Effector memory CD4-positive, alpha-beta T cell (primary cell): ENCODE results near the gene TRAF2.
"Not testable (repeated sequence)": the region's sequence is repeated elsewhere in the genome, so short reads cannot be mapped to it uniquely, and the experiment has no call there.

Experiments
- DNase-seq, 3 donors: peaks; one replicate each; pipeline ENCODE4 v3.0.0-alpha.2; 2020
- H3K27ac ChIP-seq: 2 replicates; pipeline ENCODE4 v1.7.0; 2013; ENCODE audit warnings: mild to moderate bottlenecking, low read length, moderate library complexity; ENCODE audit not compliant: insufficient read depth, poor library complexity, severe bottlenecking
- H3K27me3 ChIP-seq: replicated peaks from 2 replicates; pipeline ENCODE4 v1.7.0; 2013; ENCODE audit warnings: mild to moderate bottlenecking, low read length; ENCODE audit not compliant: insufficient read depth, control insufficient read depth, poor library complexity, severe bottlenecking
- H3K36me3 ChIP-seq: 2 replicates; pipeline ENCODE4 v1.7.0; 2013; ENCODE audit warnings: mild to moderate bottlenecking, low read length, moderate library complexity; ENCODE audit not compliant: control insufficient read depth, insufficient read depth
- H3K4me1 ChIP-seq: 2 replicates; pipeline ENCODE4 v1.7.0; 2013; ENCODE audit warnings: low read length, mild to moderate bottlenecking; ENCODE audit not compliant: control insufficient read depth, insufficient read depth, poor library complexity, severe bottlenecking
- H3K4me3 ChIP-seq: 2 replicates; pipeline ENCODE4 v1.7.0; 2013; ENCODE audit warnings: low read length, low read depth, mild to moderate bottlenecking; ENCODE audit not compliant: insufficient read depth, poor library complexity, severe bottlenecking
- H3K9me3 ChIP-seq: 2 replicates; pipeline ENCODE4 v1.7.0; 2013; ENCODE audit warnings: mild to moderate bottlenecking, low read length, moderate library complexity; ENCODE audit not compliant: control insufficient read depth

Gene TRAF2

GRCh38 chr9:136860529-136860928 is 25.8 kb upstream of the TRAF2 start:
- no peak for DNase-seq
- Histone ChIP-seq H3K9me3 (no peaks in the 10 kb centered on the region), H3K27ac (no peak overlapping the region), H3K4me1 (peaks cover 8% of the 10 kb centered on the region), H3K36me3 (peaks cover 31% of the 10 kb centered on the region), H3K27me3 (no peaks in the 10 kb centered on the region), H3K4me3 (no peak overlapping the region)

- no peak overlapping the region for H3K4me3 ChIP-seq
- H3K36me3 ChIP-seq, result peaks cover 31% of the 10 kb centered on the region
- peaks cover 9% of the 10 kb centered on the region for H3K4me1 ChIP-seq
- H3K27ac ChIP-seq, result no peak overlapping the region
- no peaks in the 10 kb centered on the region for H3K27me3 ChIP-seq
- H3K9me3 ChIP-seq, result no peaks in the 10 kb centered on the region
- DNase-seq, result no peak
Observed at GRCh38 chr9:136860933-136861873, 25.1 kb upstream of the TRAF2 start.

GRCh38 chr9:136861874-136862457 is 24.4 kb upstream of the TRAF2 start:
- peaks cover 9% of the 10 kb centered on the region for H3K4me1 ChIP-seq
- H3K4me3 ChIP-seq, result no peak overlapping the region
- H3K9me3 ChIP-seq, result no peaks in the 10 kb centered on the region
- no peaks in the 10 kb centered on the region for H3K27me3 ChIP-seq
- DNase-seq, result no peak
- no peak overlapping the region for H3K27ac ChIP-seq
- H3K36me3 ChIP-seq, result peaks cover 31% of the 10 kb centered on the region

- H3K9me3 ChIP-seq, result no peaks in the 10 kb centered on the region
- peaks cover 31% of the 10 kb centered on the region for H3K36me3 ChIP-seq
- no peak overlapping the region for H3K27ac ChIP-seq
- no peak overlapping the region for H3K4me3 ChIP-seq
- peaks cover 9% of the 10 kb centered on the region for H3K4me1 ChIP-seq
- H3K27me3 ChIP-seq, result no peaks in the 10 kb centered on the region
- DNase-seq, result no peak
Observed at GRCh38 chr9:136862849-136863622, 23.3 kb upstream of the TRAF2 start.

- H3K4me3 ChIP-seq, result no peak overlapping the region
- H3K27ac ChIP-seq, result no peak overlapping the region
- no peaks in the 10 kb centered on the region for H3K27me3 ChIP-seq
- DNase-seq, result no peak
- H3K36me3 ChIP-seq, result peaks cover 31% of the 10 kb centered on the region
- no peaks in the 10 kb centered on the region for H3K9me3 ChIP-seq
- peaks cover 9% of the 10 kb centered on the region for H3K4me1 ChIP-seq
Observed at GRCh38 chr9:136863623-136864273, 22.6 kb upstream of the TRAF2 start.

- Histone ChIP-seq H3K27ac (peak overlapping the region; percentile 92), H3K9me3 (no peaks in the 10 kb centered on the region), H3K4me1 (peaks cover 9% of the 10 kb centered on the region), H3K27me3 (no peaks in the 10 kb centered on the region), H3K36me3 (peaks cover 31% of the 10 kb centered on the region), H3K4me3 (peak overlapping the region; percentile 98)
- no peak for DNase-seq
Observed at GRCh38 chr9:136865041-136865767, 21.1 kb upstream of the TRAF2 start.

- Histone ChIP-seq H3K9me3 (no peaks in the 10 kb centered on the region), H3K4me1 (peaks cover 9% of the 10 kb centered on the region), H3K27me3 (no peaks in the 10 kb centered on the region), H3K27ac (peak overlapping the region; percentile 92), H3K4me3 (peak overlapping the region; percentile 98), H3K36me3 (peaks cover 30% of the 10 kb centered on the region)
- DNase-seq, result no peak
Observed at GRCh38 chr9:136865768-136866103, 20.6 kb upstream of the TRAF2 start.

GRCh38 chr9:136866898-136867421 is 19.4 kb upstream of the TRAF2 start:
- H3K9me3 ChIP-seq, H3K27me3 ChIP-seq, DNase-seq, H3K4me1 ChIP-seq: not testable (repeated sequence)
- Histone ChIP-seq H3K36me3 (peaks cover 17% of the 10 kb centered on the region), H3K4me3 (peak overlapping the region; percentile 53), H3K27ac (peak overlapping the region; percentile 92)

- Histone ChIP-seq H3K27me3 (no peaks in the 10 kb centered on the region), H3K4me3 (no peak overlapping the region), H3K27ac (no peak overlapping the region), H3K9me3 (no peaks in the 10 kb centered on the region), H3K4me1 (peaks cover 9% of the 10 kb centered on the region), H3K36me3 (peaks cover 12% of the 10 kb centered on the region)
- no peak for DNase-seq
Observed at GRCh38 chr9:136867480-136867879, 18.8 kb upstream of the TRAF2 start.
